Measurements from ENCODE around the gene SCAPER.
A peak's percentile ranks its signal among the peaks of the same experiment; 100 is the strongest.

SCAPER gene

GRCh38 chr15:76337696-76338485 lies 567.2 kb downstream of the SCAPER start:
- DNase-seq (ENCODE audit: low spot score), result no peak

GRCh38 chr15:76337059-76337695 lies 568.0 kb downstream of the SCAPER start:
- DNase-seq (ENCODE audit: low spot score), result peak; percentile 24

- DNase-seq (ENCODE audit: low spot score), result peak; percentile 90
Observed at GRCh38 chr15:76336254-76337058, 568.7 kb downstream of the SCAPER start, which contains the start of gene ISL2. ISL2 (plus strand) TSS chr15:76336773; CDS start chr15:76336884, 111 bp downstream.

GRCh38 chr15:76335307-76336253 lies 569.6 kb downstream of the SCAPER start:
- peak; percentile 50 for DNase-seq (ENCODE audit: low spot score)

GRCh38 chr15:76334438-76335306 lies 570.5 kb downstream of the SCAPER start:
- no peak for DNase-seq (ENCODE audit: low spot score)

- peak; percentile 17 for DNase-seq (ENCODE audit: low spot score)
Observed at GRCh38 chr15:76333720-76334437, 571.3 kb downstream of the SCAPER start.

- DNase-seq (ENCODE audit: low spot score), result no peak
Observed at GRCh38 chr15:76333309-76333708, 571.8 kb downstream of the SCAPER start.

- DNase-seq (ENCODE audit: low spot score), result no peak
Observed at GRCh38 chr15:76332796-76333195, 572.3 kb downstream of the SCAPER start.

- DNase-seq (ENCODE audit: low spot score), result peak; percentile 35
Observed at GRCh38 chr15:76330080-76330680, 575.0 kb downstream of the SCAPER start.

GRCh38 chr15:76328958-76329357 lies 576.2 kb downstream of the SCAPER start:
- DNase-seq (ENCODE audit: low spot score), result no peak

GRCh38 chr15:76328106-76328696 lies 576.9 kb downstream of the SCAPER start:
- DNase-seq (ENCODE audit: low spot score), result no peak

- DNase-seq (ENCODE audit: low spot score), result no peak
Observed at GRCh38 chr15:76327191-76328105, 577.7 kb downstream of the SCAPER start.

- no peak for DNase-seq (ENCODE audit: low spot score)
Observed at GRCh38 chr15:76325704-76326103, 579.4 kb downstream of the SCAPER start.

- DNase-seq (ENCODE audit: low spot score), result no peak
Observed at GRCh38 chr15:76324066-76324465, 581.1 kb downstream of the SCAPER start.

- DNase-seq (ENCODE audit: low spot score), result no peak
Observed at GRCh38 chr15:76321602-76322001, 583.5 kb downstream of the SCAPER start.

GRCh38 chr15:76321171-76321570 lies 584.0 kb downstream of the SCAPER start:
- no peak for DNase-seq (ENCODE audit: low spot score)

- DNase-seq (ENCODE audit: low spot score), result no peak
Observed at GRCh38 chr15:76320012-76320411, 585.1 kb downstream of the SCAPER start.

- no peak for DNase-seq (ENCODE audit: low spot score)
Observed at GRCh38 chr15:76313731-76314130, 591.4 kb downstream of the SCAPER start.
